ENCODE results near the gene FILIP1L. TPM values are rescaled to one million over a fixed set of nuclear protein-coding genes. Genes with fewer than 3 reads are reported as not detected.
"Not testable (repeated sequence)": the region's sequence is repeated elsewhere in the genome, so short reads cannot be mapped to it uniquely, and the experiment has no call there.

The FILIP1L gene
- total RNA-seq, 1 experiment from 2014 or later = 29.0 TPM

DNA sequence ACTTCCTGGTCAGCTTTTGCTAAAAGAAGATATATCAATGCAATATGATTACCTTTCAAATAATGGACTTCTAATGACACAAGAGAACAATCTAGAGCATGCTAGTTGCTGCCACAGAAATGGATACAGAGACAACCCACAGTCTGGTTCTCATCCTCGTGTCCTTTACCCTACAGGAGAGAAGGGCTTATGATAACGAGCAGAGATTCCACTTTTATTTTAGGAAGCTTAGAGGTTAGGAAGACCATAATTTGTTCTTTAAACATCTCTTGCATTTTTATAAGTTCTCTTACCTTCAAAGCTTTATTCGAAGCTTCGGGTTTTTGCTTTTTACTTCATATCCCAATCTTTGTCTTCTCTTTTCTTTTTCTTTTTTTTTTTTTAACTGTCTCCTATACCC lies 39.1 kb downstream of the FILIP1L start:
- no peak for DNase-seq (ENCODE audit: low spot score)

DNA sequence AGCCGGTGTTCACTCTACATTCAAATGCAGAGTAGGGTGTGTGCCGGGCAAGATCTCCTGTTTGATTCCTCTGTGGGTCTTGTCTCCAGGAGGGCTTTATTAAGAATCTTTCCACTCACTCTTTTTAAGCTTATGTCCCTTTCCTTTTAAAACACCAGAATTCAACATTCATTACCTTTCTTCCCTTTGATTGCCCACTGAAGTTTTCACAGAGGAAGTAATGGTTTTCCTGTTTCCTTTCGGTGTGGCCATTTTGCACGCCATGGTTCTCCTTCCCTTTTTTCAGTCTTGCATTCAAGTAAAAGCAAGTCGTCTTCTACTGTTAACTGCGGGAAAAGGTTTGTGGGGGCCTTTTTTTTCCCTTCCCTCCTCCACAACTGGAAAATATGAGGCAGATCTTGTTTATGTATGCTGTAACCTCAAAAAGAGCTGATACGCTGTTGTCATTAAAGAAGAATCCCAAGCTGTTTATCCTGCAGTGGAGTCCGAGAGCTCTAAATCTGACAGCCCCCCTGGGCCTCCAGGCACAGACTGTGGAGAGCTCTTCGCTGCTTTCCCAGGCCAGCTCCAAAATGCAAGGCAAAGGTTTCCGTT lies 40.5 kb downstream of the FILIP1L start:
- DNase-seq (ENCODE audit: low spot score) = peak; percentile 34

DNA sequence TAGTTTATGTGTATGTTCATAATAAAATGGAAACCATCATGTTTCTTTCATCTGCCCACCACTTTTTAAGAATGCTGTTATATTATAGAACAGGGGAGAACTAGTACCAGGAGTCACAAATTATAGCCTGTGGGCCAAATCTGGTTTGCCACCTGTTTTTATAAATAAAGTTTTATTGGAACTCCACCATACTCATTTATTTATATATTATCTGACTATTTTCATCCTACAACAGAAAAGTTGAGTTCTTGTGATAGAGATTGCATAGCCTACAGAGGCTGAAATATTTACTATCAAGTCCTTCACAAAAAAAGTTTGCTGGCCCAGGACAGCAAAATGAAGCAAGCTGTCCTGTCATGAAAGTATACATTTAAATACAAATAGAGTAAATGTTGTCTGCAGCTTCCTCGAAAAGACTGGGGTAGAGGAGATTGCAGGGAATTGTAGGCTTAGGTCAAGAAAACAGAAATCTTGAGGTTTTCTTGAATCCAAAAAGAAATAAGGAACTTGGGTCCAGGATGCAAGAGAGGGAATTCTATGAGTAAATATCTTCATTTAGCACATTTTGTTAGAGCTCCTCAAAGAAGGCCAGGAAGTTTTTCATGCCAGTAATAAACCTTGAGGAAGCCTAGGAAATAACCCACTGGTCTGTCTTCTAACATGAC lies 41.1 kb downstream of the FILIP1L start:
- DNase-seq (ENCODE audit: low spot score) = no peak

DNA sequence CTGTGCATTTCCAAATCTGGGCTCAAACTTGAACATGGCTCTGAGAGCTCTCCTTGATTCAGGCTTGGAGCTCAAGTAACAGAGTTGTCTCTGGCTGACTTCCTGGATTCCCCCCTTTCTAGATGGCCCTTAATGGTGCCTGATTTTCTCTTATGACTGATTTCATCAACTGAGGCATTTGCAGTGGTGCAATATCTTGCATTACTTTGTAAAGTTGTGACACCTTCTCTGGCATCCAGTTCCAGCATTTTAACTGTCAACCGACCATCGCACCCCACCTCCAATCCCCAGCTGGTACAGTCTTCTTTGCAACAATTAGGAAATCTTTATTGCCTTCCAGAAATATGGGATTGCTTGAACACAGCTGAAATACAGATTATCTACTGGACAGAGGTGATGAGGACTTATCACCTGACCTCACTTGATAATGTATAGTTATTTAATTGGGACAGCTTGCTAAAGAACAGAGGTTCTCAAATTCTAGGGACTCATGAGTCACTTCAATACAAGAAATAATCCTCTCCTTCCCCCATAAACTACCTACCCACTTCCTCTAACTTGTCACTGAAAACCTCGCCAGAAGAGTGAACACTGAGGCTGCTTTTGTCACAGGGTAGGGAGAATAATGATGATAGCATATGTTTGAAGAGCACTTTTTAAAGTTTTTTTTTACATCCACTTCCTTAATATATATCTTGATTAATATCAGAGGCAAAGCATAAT lies 41.8 kb downstream of the FILIP1L start:
- DNase-seq (ENCODE audit: low spot score) = peak; percentile 32

DNA sequence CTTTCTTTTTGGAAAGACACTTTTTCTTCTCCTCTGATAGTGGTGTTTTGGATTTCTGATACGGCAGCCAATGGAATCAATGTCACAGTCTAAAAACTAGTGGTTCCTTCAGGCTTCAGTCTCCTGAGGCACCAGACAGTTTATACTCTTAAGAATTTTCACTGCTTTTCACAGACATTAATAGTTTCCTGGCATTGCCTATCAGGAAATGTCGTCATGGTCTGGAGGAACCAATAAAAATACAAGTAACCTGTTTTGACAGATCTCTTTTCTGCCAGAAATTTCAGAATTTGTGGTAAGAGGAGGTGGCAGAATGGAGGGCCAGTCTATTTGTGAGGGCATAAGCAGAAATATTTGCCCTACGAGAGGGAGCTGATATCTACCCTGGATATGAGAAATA lies 44.8 kb downstream of the FILIP1L start:
- DNase-seq (ENCODE audit: low spot score) = no peak

DNA sequence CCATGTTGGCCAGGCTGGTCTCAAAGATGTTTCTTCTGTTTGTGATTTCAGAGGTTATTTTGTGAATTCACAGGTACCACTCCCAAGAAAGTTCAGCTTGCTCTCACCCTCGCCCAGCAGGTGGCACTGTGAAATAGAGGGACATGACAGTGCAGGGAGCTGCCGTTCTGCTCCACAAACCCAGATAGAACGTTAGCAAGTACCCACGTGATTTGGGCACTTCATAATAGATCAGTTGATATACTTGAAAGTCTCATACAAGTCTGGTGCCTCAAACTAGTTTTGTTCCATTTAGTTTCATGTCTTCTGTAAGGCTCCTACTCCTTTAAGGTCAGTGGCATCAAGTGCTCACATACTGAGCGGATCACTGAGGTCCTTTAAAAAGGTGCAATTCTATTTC lies 45.5 kb downstream of the FILIP1L start:
- peak; percentile 61 for DNase-seq (ENCODE audit: low spot score)

DNA sequence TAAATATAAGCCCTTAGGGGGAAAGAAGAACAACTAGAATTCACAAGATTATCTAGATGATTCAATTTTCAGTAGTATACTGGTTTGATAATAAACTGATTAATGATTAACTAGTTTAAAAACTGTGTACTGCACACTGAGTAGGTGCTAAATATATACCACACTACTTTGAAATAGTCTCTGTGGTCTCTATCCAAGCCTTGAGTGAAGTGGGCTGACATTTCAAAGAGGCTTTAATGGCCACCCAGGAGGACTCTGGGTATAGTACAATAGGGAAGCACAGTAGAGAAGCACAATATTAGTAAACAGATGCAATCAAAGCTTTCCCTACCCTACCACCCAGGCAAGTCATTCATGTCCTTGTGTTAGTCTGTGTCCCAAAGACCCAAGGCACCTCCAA lies 46.7 kb downstream of the FILIP1L start:
- no peak for DNase-seq (ENCODE audit: low spot score)

DNA sequence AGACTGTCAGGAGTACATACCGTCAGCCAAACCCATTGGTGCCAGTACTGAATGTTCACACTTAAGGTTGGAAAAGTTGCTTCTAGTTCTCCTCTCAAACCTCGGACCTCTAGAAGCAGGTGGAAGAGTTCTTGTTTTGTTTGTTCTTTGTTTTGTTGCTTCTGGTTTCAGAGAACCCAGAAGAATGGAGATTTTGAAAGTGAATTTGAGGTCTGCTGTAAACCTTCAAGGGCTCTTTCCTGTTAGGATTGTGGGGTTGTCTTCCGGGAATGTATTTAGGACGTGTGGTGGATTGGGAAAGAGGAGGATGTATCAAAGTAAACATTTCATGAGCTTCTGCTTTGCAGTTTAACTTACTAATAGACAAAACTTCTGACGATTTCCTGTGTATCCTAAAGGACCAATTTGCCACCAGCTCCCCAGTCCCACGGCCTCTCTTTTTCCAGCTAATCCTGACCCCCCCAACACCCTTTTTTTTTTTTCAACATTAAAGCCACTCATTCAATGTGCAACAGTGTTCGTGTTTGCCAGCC lies 50.3 kb downstream of the FILIP1L start:
- DNase-seq (ENCODE audit: low spot score) = no peak

DNA sequence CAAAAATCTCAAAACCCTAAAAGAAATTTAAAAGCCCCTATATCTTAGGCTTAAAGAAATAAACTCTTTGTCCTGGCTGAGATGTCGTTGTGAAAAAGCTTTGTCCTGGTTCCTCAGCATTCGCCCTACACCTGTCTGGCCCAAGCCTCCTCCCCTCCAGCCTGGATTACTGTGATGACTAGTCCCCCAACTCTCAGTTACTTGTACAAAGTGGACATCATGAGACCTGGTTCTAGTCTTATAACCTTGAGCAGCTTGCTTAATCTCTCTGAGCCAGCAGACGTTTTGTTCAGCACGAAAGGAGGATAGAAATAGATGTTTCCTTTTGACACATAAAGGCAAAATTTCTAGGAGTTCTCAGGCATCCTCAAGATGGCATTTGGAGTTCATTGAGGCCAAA lies 51.6 kb downstream of the FILIP1L start:
- DNase-seq (ENCODE audit: low spot score) = no peak

DNA sequence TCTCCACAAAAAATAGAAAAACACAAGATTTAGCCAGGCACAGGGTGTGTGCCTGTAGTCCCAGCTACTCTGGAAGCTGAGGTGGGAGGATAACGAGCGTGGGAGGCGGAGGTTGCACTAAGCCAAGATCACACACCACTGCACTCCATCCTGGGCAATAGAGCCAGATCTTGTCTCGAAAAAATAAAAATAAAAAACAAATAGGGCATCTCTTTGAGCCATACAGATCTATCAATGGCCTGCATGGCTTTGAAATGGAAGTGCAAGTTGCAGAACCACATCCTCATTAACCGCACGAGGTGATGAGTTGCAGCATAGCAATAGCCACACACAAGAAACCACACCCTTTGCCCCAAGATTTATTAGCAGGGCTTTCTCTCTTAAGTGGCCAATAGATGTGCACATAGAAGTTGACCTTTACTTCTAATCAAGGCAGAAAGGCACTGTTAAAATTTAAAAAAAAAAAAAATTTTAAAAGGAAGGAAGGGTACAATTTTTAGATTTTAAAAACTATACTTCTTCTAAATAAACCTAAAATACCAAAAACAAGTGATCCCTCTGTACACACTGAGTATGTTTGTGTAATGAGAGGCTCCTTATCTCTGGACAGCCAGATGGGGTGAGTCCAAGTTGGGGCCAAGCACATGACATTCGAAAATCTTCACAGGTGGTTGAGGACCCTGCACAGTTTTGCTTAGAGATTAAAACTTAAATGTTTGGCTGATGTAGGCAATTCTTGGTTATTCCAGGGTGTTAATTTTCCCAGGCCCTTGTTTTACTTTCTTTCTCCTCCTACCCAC lies 53.4 kb downstream of the FILIP1L start:
- peak; percentile 64 for DNase-seq (ENCODE audit: low spot score)

DNA sequence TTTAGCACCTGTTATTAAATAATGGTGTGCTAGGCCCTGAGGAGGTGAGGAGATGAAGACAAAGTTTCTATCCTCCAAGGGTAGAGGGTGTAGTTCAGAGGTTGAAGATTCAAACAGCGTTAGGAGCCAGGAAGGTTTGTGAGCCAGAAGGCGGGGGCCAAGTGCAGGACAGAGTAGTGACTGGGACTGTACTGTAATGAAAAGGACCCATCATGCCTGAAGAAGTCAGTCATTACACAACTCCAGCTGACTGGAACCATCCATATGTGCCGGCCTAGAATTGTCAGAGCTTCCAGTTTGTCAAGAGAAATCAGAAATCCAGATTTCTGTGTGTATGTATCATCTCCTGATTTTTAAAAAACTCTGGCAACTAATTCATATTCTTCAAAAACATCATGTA lies 54.8 kb downstream of the FILIP1L start:
- DNase-seq (ENCODE audit: low spot score) = no peak

DNA sequence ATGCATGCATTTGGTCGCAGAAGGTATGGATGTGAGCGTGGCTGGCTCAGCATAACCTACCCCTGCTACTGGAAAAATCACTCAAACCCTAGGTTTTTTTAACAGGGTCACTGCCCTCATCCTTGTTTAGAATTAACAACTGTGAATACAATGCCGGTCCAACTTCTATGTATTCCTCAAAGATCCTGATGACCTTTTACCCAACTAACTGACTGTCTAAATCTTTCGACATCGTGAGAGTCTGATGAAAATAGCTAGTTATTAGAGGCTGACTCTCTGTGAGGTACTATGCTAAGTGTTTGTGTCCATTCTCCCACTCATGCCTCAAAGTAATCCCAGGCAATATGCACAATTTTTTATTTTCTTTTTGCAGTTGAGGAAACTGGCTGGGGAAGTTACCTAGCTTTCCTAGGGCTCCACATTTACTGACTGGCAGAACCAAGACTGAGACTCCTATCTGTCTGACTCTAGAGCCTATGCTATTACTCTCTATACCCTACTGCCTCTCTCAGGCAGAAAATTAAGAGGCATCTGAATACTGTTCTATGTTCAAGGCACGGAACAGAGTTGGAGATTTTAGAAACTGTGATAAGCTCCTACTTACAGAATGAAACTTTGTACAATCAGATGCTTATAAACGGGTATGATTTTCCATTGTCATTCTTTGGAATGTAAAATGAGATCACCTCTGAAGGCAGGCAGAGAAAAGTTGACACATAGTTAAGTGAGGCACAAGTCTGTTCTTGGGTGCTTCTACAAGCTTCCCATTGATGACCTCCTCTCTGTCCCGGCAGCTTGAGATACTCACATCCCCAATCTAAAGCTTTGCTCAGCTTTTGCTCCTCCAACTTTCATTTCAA lies 56.4 kb downstream of the FILIP1L start:
- DNase-seq (ENCODE audit: low spot score) = no peak

DNA sequence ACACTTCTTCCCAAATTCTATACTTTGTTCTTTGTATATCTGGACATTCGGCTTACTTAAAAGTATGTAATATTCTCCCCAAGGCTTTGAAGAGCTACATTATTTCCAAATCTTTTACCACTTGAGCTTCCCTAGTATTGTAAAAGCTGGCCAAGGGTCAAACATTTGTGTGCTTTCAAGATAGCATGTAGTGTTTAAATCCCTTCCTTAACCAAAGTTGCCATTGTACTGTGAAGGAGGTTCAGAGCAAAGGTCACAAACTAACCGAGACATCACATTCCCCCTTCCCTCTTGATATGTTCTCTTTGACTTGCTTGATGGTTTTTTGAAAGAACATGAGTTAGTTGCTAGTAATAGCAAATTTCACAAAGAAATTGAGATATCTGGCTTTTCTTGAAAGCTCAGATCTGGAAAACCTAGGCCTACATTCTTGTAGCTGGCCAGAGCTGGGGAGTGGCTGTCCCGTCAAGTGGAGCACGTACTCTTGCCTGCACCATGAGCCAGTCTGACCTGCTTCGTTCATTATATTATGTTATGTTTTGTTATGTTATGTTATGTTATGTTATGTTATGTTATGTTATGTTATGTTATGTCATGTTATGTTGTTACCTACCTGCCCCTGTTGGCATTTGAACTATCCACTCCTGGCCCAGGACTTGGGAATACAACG lies 60.2 kb downstream of the FILIP1L start:
- DNase-seq (ENCODE audit: low spot score) = no peak

DNA sequence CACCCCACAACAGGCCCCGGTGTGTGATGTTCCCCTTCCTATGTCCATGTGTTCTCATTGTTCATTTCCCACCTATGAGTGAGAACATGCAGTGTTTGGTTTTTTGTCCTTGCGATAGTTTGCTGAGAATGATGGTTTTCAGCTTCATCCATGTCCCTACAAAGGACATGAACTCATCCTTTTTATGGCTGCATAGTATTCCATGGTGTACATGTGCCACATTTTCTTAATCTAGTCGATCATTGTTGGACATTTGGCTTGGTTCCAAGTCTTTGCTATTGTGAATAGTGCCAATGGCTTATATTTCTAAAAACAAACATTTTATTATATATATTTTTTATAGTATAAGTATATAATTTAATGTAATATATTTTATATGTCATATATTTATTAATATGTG lies 62.8 kb downstream of the FILIP1L start:
- DNase-seq (ENCODE audit: low spot score) = not testable (repeated sequence)

DNA sequence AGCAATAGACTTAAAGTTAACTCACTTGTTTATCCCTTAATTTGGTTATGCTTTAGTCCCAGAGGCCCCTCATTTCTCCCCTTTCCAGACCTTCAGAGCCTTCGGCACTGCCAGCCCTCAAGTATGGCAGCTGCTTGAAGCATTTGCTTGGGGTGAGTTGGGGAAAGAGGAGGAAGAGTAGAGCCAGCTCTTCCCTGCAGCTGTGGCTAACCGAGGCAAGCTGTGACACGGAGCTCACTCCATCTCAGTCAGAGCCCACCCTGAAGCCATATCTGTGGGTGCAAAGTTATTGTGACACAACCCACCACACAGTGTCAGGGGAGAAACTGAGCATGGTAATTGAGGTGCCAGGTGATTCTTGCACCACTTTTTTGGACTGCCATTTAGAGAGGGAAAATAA lies 66.1 kb downstream of the FILIP1L start:
- DNase-seq (ENCODE audit: low spot score) = no peak

DNA sequence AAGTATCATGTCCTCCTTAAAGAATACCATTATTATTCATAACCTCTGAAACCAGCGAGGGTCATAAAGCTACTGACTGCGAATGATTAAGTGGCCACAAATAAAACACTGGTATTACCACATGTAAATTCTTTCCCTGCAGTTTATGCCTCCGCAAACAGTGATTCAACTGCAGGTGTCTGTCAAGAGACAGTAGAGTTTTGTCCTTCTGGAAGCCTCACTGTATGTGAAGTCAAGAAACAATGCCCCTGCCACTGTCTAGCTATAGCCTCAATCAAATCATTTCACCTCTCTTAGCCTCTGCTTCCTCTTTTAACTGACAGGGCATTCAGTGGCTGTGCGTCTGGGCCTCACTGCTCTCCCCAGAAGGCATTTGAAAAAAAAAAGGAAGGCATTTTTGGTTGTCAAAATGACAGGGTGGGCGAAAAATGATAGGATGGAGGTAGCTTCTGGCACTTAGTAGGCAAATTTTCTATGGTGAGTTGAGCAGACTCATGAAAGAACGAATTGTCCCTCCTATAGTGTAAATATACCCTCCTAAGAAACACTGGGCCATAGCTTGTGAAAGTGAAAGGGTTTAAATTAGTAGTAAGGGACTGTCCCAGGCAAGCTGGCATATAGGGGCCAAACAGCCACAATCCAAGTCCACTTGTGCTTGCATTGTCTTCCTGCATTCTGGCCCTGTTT lies 66.7 kb downstream of the FILIP1L start:
- DNase-seq (ENCODE audit: low spot score) = peak; percentile 93

DNA sequence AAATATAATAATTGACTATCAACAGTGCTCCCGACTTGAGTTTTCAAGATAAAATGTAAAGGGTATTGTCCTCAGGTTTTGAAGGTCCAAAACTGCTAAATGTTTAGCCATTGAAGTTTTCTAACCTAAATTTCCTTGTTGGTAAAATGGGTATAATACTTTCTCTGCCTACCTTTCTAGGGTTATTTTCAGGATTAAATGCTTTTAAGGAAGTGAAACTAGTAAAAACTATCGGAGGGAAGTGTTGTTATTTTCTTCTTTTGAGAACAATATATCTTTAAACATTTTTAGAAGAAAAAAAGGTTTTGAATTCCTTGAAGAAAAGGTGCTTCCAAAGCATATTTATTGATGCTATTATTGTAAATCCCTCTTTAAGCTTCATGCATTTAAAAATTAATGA lies 67.3 kb downstream of the FILIP1L start:
- DNase-seq (ENCODE audit: low spot score) = no peak

DNA sequence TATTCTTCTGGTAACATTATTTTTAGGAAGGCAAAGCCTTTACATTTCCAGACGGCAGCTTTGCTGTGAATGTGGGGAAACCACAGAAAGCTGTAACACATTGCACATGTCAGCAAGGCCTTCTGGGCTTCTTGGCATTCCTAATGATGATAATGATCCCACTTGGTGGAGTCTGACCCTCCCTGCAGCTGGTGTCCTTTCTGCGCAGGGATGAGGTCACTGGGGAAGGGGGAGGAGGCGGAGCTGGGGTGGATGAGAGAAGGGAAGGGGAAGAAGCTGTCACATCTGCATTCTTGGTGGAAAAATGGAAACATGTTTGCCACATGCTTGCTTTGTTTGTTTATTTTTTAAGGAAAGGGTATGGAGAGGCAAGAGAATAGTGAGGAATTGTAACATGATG lies 68.6 kb downstream of the FILIP1L start:
- DNase-seq (ENCODE audit: low spot score) = peak; percentile 84

DNA sequence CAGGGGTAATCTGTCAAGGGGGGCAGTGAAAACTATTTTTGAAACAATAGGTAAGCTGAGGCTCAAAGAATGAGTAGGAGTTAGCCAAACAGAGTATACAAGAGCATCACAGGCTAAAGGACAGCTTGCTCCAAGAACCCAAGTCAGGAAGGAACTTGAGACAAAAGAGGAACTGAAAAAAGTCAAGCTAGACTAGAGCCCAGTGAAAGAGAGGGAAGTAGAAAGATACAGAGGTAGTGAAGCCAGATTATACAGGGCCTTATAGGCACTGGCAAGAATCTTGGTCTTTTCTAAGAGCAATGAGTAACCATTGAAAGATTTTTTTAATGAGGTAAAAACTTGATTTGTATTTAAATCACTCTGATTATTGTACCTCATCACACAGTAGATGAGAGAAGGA lies 69.9 kb downstream of the FILIP1L start:
- no peak for DNase-seq (ENCODE audit: low spot score)

DNA sequence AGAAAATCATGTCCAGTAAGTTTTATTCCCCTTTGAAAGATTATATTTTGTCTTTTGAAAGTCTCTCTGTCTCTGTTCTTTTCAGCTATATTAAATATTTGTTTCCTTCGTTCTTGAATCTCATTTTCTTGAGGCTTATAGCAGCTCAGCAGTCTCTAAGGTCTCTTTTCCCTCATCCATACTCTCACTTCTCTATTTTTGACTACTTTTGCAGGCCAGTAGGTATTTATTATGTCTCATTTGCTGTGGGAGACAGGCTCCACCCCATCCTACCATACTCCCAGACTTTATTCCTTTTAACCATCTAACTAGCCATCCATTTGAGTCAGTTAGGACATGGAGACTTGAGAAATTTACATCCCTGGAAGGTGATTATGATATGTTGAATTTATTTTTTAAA lies 71.0 kb downstream of the FILIP1L start:
- no peak for DNase-seq (ENCODE audit: low spot score)

Measured in A172 (cell line).